GM18505 (cell line): ENCODE data around the gene SNX19.

Source experiments
- ATAC-seq: cut with Tn5 transposase; IDR thresholded peaks from one replicate; pipeline ENCODE4 v1.9.1; 2021; ENCODE audit not compliant: unreplicated experiment
- POLR2A ChIP-seq: IDR thresholded peaks from 4 replicates; pipeline ENCODE4 v1.6.1; 2011; ENCODE audit warnings: borderline replicate concordance; ENCODE audit not compliant: insufficient read depth, insufficient read length; ENCODE audit errors: extremely low read depth

Gene SNX19

DNA sequence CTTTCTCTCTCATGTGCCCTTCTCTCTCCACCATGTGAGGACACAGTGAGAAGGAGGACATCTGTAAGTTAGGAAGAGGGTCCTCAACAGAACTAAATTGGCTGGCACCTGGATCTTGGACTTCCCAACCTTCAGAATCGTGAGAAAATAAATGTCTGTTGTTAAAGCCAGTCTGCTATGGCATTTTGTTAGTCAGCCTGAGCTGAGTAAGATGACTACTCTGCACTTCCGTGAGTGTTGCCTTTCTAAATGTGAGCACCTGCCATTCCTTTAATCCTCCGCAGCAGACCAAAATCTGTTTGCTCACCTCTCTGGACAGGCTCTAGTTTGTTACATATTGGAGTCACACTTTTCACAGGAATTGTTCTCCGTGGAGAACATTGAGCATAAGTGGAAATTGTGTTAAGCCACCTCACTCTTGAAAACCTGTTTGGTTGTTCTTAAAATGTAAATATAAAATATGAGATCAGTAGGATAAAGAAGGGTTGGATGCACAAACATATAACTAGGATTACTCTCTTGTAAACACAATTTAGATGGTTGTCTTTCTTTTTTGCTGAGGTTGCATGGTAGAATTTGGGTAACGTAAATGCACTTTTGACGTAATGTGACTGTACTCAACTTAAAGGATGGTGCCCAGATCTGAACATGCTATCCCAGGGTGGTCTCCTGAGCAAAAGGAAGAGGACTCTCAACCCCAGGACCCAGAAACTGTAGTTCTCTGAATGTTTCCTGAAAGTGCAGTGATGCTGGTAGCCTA is 65.9 kb downstream of the SNX19 start:
- TF ChIP-seq POLR2A, result no peak
- ATAC-seq, result no peak

DNA sequence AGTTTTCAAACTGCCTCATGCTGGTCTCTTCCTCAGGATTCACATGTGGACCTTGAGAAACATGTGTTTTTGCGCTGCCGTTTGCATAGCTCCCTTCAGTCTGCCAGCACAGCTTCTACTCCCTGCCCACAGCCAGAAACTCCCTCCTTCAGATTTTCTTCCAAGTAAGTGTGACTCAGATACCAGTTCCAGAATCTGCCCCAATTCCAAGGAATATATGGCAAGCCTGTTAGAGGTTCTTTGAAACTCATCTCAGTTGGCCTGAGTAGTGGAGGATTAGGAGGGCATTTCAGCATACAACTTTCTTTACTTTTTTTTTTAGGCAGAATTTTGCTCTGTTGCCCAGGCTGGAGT is 67.1 kb downstream of the SNX19 start:
- TF ChIP-seq POLR2A, result no peak
- no peak for ATAC-seq

DNA sequence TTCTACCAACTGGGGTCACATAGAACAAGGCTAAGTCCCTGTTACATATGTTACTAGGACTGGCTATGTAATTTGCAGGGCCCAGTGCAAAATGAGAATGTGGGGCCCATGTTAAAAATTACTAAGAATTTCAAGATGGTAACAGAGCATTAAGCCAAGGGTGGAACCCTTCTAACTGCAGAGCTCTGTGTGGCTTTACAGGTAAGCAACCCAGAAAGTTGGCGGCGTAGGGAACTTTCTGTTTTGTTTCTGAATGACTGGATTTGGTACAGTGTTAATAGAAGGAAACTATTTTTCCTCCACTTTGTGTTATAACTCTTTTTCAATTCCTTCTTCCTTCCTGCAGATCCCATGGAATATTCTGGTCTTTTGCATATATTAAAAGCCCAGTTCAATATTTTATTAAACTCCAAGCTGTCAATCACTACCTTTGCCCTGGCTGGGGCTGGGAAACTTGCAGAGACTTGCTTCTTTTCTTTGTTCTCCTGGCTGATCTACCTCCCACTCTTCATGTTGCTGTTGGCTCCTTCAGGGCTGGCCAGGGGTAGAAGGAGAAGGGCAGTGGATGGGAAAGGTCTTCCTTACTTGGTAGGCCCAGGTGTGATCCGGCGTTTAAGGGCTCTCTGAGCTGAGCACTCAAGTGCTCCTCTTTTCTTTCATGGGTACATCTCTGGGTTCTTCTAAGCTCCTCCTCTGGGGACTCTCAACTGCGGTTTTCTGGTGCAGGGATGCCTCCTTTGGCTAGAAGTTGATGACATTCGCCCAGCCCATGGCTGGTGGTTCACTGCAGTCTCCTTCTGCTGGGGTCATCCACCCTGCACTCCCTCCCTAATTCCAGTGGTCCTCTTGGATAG is 67.7 kb downstream of the SNX19 start:
- ATAC-seq, result no peak
- no peak for TF ChIP-seq POLR2A

DNA sequence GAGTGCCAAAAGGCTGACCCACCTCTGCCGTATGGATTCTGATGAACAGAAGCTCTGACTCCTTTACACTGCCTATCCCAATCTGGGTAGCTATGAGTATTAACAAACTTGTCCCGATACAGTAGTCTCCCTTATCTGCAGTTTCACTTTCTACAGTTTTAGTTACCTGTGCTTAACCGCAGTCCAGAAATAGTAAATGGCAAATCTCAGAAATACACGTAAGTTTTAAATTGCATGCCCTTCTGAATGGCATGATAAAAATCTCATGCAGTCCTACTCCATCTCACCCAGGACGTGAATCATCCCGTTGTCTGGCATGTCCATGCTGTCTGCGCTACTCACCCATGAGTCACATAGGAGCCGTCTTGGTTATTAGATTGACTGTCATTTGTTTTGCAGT is 68.8 kb downstream of the SNX19 start:
- no peak for TF ChIP-seq POLR2A
- ATAC-seq, result no peak

DNA sequence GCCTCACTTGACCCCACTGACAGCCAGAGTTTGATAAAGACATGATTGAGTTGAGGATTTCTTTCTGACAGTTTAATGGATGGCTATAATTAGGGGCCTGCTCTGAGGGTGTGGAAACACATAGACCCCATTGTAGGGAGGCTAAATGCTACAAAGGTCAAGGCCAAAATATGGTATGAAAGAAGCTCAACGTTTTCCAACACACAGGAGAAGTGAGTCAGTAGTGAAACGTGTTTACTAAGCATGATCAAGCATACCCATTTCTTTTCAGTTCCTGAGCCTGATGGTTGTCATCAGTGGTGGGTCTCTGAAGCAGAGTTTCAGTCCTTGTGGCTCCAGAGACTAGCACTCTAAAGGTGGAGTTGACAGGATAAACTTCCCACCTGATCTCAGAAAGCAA is 69.7 kb downstream of the SNX19 start:
- no peak for TF ChIP-seq POLR2A
- no peak for ATAC-seq

DNA sequence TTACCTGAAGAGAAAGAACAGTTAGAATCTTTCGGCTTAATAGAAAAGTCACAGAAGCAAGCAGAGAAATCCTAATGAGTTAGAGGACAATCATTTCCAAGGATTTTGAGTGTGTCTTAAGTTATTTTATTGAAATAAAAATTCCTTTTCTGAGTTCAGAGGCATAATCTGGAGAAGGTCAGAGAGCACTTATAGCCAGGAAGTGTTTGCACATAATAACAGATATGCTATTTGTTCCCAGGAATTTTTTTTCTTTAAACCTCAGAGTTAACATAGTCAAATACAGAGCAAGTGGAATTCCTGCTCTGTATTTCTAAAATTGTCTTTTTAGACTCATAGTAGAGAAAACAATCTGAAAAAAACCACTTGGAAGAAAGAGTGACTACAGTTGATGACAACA is 74.3 kb downstream of the SNX19 start:
- TF ChIP-seq POLR2A, result no peak
- ATAC-seq, result no peak

DNA sequence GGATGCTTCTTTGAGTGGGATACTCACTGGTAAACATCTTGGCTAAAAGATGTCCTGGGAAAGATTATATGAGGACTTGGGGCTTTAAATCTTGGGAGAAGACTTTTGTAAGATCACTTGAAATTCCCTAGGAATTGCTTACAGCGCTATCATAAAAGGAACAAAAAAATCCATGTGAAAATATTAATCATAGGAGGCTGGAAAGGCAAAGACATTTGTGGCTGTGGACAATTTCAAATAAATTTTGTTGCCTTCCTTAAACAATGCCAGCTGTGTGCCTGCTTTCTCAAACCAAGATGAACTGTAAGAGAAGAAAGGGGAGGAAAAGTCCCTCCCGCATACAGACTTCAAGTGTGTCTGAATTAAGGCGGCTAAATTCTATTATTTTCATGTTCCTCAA is 75.6 kb downstream of the SNX19 start:
- ATAC-seq, result no peak

DNA sequence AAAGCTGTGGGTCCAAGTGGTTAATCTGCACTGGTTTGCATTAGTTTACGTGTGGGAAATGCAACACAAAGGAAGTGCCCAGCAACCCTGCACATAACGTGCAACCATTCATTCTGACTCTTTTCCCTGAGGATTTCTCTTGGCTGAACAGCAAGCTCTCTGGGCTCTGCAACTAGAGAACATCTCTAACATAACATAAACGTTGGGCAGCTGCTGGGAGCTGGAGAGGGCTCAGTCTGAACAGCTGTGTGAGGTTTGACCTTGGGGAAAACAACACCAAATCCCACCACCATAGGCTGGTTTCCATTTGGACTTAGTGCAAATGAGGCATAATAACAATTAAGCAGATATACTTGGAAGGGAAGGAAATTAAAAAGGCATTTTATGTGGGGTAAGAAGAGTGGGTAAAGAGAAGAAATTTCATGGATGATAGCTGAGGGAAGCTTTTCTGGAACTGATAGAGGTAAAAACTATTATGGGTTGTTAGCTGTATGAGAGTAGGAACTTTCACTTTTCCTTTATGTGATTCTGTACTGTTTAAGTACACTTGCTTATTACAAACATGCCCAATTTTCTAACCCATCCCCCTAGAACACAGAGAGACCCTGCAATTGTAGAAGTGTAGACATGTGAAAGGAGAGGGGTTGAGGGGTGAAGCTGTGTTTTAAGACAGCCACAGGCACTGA is 76.2 kb downstream of the SNX19 start:
- TF ChIP-seq POLR2A, result no peak
- no peak for ATAC-seq

More for the DNA sequence above, 75.6 kb downstream of the SNX19 start:
- no peak for TF ChIP-seq POLR2A

DNA sequence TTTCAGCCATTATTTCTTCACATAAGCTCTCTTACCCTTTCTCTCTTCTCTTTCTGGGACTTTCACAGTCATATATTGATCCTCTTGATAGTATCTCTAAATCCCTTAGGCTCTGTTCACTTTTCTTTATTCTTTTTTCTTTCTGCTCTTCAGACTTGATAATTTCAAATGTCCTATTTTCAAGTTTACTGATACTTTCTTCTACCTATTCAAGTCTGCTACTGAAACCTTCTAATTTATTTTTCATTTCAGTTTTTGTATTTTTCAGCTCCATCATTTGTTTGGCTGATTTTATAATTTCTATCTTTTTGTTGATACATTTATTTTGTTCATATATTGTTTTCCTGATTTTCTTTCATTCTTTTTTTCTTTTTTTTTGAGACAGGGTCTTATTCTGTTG is 79.1 kb downstream of the SNX19 start:
- TF ChIP-seq POLR2A, result no peak

DNA sequence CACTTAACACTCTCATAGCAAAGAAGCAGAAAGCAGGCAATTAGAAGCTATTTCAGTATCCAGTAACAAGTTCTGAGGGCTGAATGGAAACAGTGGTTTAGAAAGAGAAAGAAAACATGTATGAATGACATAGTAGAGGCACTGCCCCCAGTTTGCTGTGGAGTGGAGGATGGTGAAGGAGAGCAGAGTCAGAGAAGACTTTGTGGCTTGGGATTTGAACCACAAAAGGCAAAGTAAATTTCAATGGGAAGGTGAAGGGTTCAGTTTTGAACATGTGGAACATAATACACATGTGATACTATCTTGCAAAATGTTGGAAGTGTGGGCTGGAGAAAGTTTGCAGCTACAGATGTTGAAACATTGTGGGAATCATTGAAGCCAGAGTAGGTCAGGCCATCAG is 81.4 kb downstream of the SNX19 start:
- ATAC-seq, result no peak
- TF ChIP-seq POLR2A, result no peak

More for the DNA sequence above, 79.1 kb downstream of the SNX19 start:
- ATAC-seq, result no peak

DNA sequence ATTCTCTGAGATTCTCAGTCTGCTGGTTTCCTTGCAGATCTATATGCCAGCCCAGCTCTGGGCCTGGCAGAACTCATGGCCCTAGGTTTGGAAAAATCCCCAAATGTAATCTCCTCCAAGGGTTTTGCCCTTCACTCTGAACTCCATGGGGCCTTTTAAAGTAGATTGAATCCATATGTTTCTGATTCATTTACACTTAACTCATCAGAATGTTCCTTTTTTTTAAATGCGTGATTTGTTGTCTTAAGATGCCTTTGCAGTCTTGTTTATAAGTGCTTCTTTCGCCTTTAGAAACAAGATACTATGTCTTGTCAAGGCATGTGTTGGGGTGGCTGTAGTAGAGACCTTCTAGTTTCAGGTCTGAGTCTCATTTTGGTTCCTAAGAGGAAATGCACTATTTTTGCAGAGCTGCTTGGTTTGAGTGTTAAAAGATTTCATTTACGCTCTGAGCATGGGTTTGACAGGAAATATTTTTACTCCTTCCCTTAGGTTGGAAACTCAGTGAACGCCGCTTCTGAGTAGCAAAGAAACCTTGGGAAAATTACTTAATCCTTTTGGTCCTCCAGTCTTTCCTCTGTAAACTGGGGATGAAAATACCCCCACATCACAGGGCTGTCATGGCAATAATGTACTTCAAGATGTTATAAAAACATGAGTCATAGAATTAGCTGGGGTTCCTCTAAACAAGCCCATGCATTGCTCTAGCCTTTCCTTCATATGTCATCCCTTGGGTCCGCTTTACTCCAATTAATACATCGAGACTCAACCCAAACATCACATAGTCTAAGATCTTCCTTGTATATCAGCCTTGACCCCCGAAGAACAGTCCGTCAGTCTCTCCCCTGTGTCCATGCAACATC is 83.5 kb downstream of the SNX19 start:
- no peak for ATAC-seq
- no peak for TF ChIP-seq POLR2A

DNA sequence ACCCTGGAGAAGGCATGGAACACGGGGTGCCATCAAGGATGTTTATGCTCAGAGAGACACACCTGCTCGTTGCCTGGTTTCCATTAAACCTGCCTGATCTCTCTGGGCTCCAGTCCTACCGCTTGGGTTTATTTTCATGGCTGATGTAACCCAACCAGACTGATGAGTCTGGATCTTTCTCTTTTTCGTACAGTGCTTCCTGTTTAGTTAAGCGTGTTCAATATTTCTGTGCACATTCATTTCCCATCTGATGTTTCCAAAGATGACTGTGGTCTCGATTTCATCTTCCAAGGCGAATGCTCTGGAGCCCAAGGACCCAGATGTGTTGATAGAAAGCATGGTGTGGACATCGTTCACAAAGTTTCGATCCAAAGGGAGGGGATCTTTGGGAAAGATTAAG is 84.3 kb downstream of the SNX19 start:
- no peak for ATAC-seq
- TF ChIP-seq POLR2A, result no peak

DNA sequence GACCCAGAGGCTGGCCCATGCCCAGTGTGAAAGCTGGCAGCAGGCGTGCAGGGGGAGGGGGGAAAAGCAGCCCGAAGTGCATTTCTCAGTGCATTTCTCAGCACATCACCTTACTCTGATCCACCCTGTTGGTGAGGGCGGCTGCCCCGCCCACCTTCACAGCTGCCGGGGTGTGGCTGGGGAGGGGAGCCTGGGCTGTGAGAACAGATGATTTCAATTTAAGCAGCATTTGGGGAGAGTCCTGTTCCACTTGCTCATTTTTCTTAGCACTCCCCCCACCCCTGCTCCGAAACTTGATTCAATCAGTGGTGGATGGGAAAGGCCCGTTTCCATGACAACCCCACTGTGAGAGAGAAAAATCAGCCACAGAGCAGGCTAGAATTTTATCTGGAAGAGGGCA is 84.8 kb downstream of the SNX19 start:
- no peak for TF ChIP-seq POLR2A
- no peak for ATAC-seq
